Neutrophil (primary cell): ENCODE results near the gene ZMIZ2.

Experiments used
- H3K27ac ChIP-seq: fragments of 200-600 bp; sonication (generic); 2 replicates; pipeline ENCODE4 v1.5.1; 2016; ENCODE audit warnings: mild to moderate bottlenecking, moderate library complexity
- H3K27me3 ChIP-seq: fragments of 200-600 bp; sonication (generic); 2 replicates; pipeline ENCODE4 v1.6.0; 2016; ENCODE audit warnings: mild to moderate bottlenecking
- H3K36me3 ChIP-seq: fragments of 200-600 bp; sonication (generic); 2 replicates; pipeline ENCODE4 v1.5.1; 2017
- H3K4me1 ChIP-seq, 2 experiments: fragments of 200-600 bp in 1 of 2; sonication (generic) in 1 of 2; 1 replicate in 1 of 2; 2 replicates in 1 of 2; pipeline versions ENCODE4 v1.5.1 to v1.6.1; 2013 to 2016; ENCODE audit warnings: low read depth in 1 of 2, low read length in 1 of 2, mild to moderate bottlenecking in 1 of 2, moderate library complexity in 1 of 2; ENCODE audit not compliant: control insufficient read depth in 1 of 2, insufficient read depth in 1 of 2
- H3K4me3 ChIP-seq, 2 experiments: fragments of 200-600 bp in 1 of 2; sonication (generic) in 1 of 2; 1 replicate in 1 of 2; 2 replicates in 1 of 2; pipeline ENCODE4 v1.5.1; 2013 to 2016; ENCODE audit warnings: low read depth in 1 of 2, low read length in 1 of 2, mild to moderate bottlenecking in 1 of 2, moderate library complexity in 1 of 2
- H3K9me3 ChIP-seq: fragments of 200-600 bp; sonication (generic); 2 replicates; pipeline ENCODE4 v1.5.1; 2016
- TF ChIP-seq, protein P1 (sequence below): fragments of 200-600 bp; sonication (generic); IDR thresholded peaks from 2 replicates; pipeline ENCODE4 v1.5.1; 2016; ENCODE audit warnings: antibody characterized with exemption

Gene ZMIZ2

DNA sequence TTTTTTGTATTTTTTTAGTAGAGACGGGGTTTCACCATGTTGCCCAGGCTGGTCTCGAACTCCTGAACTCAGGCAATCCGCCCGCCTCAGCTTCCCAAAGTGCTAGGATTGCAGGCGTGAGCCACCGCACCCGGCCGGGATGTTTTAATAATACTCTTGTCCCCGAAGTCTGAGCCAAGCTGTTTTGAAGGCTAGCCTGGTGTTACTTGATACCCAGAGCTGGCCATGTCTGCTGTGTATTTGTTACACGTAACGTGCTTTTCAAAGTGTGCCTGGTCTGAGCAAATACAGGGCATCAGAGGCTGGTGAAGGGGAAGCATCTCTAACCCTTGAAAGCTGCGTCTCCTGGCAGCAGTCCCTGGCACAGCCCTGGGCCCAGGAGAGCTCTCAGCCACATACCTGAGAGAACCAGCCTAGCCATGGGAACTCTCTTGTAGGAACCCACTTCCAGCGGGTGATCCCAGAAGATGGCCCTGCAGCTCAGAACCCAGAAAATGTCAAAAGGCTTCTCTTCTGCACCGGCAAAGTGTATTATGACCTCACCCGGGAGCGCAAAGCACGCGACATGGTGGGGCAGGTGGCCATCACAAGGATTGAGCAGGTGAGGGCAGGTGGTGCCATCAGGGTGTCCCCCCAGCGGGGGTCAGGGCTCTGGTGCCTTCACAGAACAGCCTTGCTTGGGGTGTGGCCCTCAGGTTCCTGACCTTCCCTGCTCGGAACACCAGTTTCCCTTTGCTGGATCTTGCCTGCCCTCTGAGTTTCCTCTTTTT, 41.7 kb upstream of the ZMIZ2 start:
- Histone ChIP-seq H3K27me3 (no peaks in the 10 kb centered on the region), H3K9me3 (no peaks in the 10 kb centered on the region), H3K36me3 (peaks cover 79% of the 10 kb centered on the region), H3K4me1 (no peaks in the 10 kb centered on the region), H3K4me3 (no peak overlapping the region), H3K27ac (no peak overlapping the region)
- TF ChIP-seq, protein P1, sequence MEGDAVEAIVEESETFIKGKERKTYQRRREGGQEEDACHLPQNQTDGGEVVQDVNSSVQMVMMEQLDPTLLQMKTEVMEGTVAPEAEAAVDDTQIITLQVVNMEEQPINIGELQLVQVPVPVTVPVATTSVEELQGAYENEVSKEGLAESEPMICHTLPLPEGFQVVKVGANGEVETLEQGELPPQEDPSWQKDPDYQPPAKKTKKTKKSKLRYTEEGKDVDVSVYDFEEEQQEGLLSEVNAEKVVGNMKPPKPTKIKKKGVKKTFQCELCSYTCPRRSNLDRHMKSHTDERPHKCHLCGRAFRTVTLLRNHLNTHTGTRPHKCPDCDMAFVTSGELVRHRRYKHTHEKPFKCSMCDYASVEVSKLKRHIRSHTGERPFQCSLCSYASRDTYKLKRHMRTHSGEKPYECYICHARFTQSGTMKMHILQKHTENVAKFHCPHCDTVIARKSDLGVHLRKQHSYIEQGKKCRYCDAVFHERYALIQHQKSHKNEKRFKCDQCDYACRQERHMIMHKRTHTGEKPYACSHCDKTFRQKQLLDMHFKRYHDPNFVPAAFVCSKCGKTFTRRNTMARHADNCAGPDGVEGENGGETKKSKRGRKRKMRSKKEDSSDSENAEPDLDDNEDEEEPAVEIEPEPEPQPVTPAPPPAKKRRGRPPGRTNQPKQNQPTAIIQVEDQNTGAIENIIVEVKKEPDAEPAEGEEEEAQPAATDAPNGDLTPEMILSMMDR: no peak

DNA sequence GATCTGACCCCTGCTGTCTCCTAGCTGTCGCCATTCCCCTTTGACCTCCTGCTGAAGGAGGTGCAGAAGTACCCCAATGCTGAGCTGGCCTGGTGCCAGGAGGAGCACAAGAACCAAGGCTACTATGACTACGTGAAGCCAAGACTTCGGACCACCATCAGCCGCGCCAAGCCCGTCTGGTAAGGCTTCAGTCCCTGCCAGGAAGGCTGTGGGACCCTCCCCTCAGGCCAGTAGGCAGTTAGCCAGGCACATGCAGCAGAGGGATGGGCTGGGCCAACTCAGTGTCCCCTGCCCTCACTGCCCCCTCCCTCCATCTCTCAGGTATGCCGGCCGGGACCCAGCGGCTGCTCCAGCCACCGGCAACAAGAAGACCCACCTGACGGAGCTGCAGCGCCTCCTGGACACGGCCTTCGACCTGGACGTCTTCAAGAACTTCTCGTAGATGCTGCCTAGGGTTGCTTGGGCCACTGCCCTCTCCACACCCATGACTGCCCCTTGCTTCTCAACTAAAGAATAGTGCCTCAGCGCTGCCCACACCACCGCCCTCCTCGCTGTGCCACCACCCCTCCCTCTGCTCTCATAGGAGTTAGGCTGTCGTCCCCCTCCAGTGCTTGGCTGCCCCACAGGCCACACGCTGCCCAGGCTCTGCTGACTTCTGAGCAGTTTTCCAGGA, 41.0 kb upstream of the ZMIZ2 start:
- peaks cover 72% of the 10 kb centered on the region for H3K36me3 ChIP-seq
- H3K27me3 ChIP-seq: no peaks in the 10 kb centered on the region
- H3K4me3 ChIP-seq: no peak overlapping the region
- TF ChIP-seq, protein P1: no peak
- H3K9me3 ChIP-seq: no peaks in the 10 kb centered on the region
- no peak overlapping the region for H3K27ac ChIP-seq
- no peaks in the 10 kb centered on the region for H3K4me1 ChIP-seq

DNA sequence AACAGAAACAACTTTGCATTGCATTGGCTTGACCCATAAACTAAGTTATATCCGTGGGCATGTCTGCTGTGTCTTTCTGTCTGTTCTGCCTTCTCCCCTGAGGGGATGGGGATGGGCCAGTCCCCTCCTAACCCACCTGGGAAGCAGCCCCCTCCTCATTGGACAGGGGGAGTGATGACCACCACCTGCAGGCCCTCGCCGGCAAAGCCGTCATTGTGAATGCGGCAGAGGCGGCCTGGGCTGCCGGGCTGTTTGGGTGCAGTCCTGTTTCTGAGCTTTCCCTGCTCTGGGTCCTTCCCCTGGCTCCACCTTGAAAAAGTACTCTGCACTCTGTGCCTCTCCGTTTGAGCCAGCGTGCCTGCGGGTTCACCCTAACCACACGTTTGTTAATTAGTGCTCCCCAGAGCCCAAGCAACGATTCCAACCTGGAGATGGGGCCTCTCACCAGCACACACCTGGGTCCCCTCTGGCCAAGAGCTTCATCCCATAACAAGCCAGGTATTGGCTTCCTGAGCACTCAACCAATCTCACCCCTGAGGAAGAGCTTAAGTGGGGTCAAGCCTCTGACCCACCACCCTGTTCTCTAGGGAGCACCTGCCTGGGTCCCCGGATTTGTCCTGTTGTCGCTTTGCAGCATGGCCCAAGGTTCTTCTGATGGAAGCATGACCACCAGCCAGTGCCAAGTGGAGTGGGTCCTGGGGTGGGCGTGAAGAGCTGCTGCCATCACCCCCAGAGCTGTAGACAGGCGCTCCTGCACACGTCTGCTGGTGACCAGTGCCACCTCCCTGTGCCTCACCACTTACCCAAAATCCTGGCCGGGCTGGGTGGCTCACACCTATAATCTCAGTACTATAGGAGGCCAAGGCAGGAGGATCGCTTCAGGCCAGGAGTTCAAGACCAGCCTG, 39.4 kb upstream of the ZMIZ2 start:
- TF ChIP-seq, protein P1: no peak
- H3K9me3 ChIP-seq: no peaks in the 10 kb centered on the region
- no peaks in the 10 kb centered on the region for H3K27me3 ChIP-seq
- H3K4me1 ChIP-seq: peaks cover 0 to 7% of the 10 kb centered on the region in 2 experiments
- H3K27ac ChIP-seq: no peak overlapping the region
- H3K4me3 ChIP-seq: no peak overlapping the region
- peaks cover 58% of the 10 kb centered on the region for H3K36me3 ChIP-seq

DNA sequence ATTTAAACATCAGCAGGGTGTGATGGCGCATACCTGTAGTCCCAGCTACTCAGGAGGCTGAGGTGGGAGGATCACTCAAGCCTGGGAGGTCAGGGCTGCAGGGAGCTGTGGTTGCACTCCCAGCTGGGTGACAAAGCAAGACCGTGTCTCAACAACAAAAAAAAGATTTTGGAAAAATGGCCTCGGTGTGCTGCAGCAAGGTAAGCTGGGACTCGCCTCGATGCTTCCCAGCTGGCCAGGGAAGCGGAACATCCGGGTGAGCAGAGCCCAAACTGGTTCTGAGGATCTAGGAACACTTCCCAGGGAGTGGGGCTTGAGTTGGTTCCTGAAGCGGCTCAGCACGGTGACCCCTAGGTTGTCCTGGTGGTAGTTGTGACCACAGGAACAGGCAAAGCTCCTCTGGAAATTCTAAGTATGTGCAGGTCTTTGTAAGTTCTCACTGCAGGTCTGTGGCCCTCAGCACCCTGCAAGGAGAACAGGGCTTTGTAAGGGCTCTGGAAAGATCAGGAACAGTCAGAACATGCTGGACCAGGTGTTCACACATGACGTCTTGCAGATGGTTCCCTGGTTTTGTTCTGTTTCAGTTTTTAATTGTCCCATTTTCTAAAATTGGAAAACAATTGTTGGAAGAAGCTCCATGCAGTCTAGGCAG, 38.6 kb upstream of the ZMIZ2 start:
- peaks cover 0 to 7% of the 10 kb centered on the region in 2 experiments for H3K4me1 ChIP-seq
- H3K27ac ChIP-seq: peak overlapping the region; percentile 31
- no peaks in the 10 kb centered on the region for H3K27me3 ChIP-seq
- H3K4me3 ChIP-seq: no peak overlapping the region
- peaks cover 58% of the 10 kb centered on the region for H3K36me3 ChIP-seq
- TF ChIP-seq, protein P1: no peak
- H3K9me3 ChIP-seq: no peaks in the 10 kb centered on the region

DNA sequence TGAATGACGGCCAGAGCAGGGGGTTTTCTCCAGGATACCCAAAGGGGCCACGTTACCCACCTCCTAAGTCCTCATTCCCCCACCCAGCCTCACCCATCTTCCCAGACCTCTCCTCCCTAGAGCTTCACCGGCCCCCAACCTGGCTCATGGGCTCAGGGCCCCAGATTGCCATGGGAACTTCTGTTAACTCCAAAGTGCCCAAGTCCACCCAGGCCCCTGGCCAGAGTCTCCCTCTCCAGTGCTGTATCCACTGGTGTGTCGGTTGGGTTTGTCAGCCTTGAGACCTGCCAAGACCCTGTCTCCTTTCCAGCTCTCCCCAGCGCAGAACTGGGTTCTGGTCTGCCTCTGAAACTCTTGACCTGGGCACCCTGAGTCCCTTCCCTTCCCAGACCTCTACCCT, 37.1 kb upstream of the ZMIZ2 start:
- TF ChIP-seq, protein P1: no peak
- Histone ChIP-seq H3K4me3 (no peak overlapping the region), H3K9me3 (no peaks in the 10 kb centered on the region), H3K4me1 (peaks cover 0 to 7% of the 10 kb centered on the region in 2 experiments), H3K36me3 (peaks cover 45% of the 10 kb centered on the region), H3K27me3 (no peaks in the 10 kb centered on the region), H3K27ac (no peak overlapping the region)
